ENCODE data around the gene CADM4. TPM values are rescaled to one million over a fixed set of nuclear protein-coding genes. Genes with fewer than 3 reads are reported as not detected.
"Not testable (repeated sequence)": the region's sequence is repeated elsewhere in the genome, so short reads cannot be mapped to it uniquely, and the experiment has no call there.

CADM4 gene
- polyA plus RNA-seq, 3 donors: 1.9 to 7.1 (median 4.2) TPM

DNA sequence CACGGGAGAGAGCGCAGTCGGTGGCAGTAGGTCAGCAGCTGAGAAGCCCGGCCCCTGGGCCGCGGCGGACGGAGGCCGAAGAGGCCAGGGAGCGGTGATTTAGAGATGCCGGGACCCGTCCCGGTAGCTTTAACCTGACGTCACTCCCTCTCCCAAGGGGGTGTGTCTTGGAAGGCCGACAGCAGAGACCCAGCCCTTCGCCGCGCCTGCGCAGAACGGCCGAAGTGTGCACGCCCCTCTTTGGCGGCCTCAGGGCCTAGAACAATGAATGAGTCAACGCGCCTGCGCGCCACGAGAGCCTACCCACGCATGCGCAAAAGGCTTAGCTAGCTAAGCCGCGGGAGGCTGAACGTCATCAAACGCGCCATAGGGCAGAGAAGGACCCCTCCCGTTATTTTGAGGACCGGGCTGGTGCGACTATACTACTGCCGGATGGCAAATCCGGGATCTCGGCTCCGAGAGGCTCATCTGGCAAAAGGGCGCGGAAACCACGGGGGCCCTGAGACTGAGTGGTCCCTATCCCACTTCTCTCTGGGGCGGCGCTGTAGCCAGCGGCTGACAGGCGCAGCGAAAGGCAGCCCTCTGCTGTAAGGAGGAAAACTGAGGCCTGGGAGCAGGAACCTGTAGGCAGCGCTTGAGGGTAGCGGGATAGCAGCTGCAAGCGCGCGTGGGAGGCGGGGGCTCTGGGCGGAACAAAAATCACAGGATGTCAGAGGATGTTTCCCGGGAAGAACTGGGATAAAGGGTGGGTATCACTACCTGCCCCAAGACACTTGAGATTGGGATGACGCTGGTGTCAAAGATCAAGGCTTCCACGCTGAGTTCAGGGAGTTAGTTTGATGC lies 43.4 kb downstream of the CADM4 start, which contains the start of the genes IRGQ and ZNF576:
Gene IRGQ, minus strand, starts transcription at position 136 of the 843 bp plus-strand sequence. CDS start 796 bp downstream, outside the sequence.
Gene ZNF576, plus strand, starts transcription at position 597 of the 843 bp plus-strand sequence. CDS start 514 bp downstream, outside the sequence.
- WGBS, 3 donors: 0 to 1% (median 0%) methylated on average over 60 of the region's 60 CpGs

DNA sequence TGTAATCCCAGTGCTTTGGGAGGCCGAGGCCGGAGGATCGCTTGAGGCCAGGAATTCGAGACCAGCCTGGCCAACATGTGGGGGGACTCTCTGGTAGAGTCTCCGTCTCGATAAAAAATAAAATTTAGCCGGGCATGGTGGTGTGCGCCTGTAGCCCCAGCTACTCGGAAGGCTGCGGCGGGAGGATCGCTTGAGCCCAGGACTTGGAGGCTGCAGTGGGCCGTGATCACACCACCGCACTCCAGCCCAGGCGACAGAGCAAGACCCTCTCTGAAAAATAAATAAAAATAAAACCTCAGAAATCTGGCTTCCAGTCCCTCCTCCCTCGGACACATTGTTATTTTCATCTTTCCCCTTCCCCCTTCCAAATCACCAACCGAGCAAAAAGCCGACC lies 44.0 kb downstream of the CADM4 start:
- H3K27ac ChIP-seq (ENCODE audit: low read depth, low read length): no peak overlapping the region
- WGBS, 3 donors: 1 to 4% (median 1%) methylated on average over 18 of the region's 18 CpGs

More for the DNA sequence above, 43.4 kb downstream of the CADM4 start, which contains the start of the genes IRGQ and ZNF576:
- H3K27ac ChIP-seq (ENCODE audit: low read depth, low read length): peak within 1 kb of the TSS; percentile 85

- WGBS, 3 donors: 1 to 2% (median 1%) methylated on average over 60 to 64 of the region's 64 CpGs
- no peak overlapping the region for H3K27ac ChIP-seq (ENCODE audit: low read depth, low read length)
Measured at GRCh38 chr19:43594710-43595604, 44.7 kb downstream of the CADM4 start.

GRCh38 chr19:43594081-43594697 lies 45.5 kb downstream of the CADM4 start:
- WGBS, 3 donors: 86 to 92% (median 92%) methylated on average over 10 of the region's 10 CpGs
- no peak overlapping the region for H3K27ac ChIP-seq (ENCODE audit: low read depth, low read length)

DNA sequence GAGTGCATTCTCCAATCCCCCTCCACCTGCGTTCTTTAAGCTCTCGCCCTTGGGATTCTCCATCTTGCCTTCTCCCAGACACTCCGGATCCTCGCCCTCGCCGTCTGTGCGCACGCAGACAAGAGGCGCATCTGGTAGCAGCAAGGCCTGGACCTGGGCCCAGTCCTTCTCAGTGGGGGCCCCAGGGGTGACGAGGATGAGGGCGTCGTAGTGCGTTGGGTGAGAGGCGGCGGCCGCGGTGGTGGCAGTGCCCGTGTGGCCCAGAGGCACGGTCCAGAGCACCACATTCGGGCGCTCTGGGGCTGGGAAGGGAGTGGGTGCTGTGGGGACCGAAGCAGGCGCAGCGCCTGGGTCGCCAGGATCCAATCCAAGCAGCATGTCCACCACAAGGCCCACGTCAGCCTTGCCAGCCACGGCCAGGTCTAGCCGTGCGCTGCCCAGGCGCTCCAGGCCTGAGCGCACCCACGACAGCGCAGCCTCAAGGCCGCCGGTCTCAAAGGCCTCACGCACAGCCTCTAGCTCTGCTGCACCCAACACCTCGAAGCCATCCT lies 46.8 kb downstream of the CADM4 start:
- 95 to 97% (median 96%) methylated on average over 33 to 37 of the region's 37 CpGs for WGBS, 3 donors
- H3K27ac ChIP-seq (ENCODE audit: low read depth, low read length): no peak overlapping the region

DNA sequence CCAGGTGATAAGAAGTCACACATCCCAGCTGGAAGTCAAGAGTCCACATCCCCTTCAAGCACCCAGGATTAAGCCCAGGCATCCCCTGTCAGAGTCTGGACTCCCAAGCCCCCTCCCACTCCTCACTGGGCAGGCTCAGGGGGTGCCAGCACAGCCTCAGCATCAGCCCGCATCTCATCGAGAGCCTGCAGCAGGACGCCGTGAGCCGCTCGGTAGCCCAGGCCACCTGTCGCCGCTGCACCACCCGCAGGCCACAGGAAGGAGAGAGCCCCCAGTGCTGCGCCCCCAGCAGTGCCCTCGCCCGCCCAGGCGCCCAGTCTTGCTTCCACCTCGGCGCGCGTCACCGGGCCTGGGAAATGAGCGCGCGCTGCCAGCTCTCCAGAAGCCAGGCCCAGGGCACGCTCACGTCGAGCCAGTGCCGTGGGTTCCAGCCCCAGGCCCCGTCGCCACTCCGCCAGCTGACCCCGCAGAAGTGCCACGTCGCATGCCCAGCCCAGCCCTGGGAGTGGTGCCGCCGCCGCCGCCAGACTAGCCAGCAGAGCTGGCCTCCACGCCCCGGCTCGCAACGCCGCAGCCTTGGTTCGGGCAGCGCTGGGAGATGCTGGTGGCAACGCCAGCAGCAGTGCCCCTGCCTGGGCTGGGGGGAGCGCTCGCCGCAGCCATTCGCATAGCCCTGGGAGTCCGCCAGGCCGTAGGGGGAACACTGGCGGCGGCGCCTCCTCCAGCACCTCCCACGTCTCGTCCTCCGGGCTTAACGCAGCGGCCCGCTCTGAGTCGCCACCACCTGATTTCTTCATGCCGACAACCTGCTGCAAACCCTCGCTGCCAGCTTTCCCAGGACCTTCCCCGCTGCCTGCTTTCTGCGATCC lies 47.5 kb downstream of the CADM4 start:
- WGBS, 3 donors: 95 to 97% (median 95%) methylated on average over 52 to 63 of the region's 63 CpGs
- no peak overlapping the region for H3K27ac ChIP-seq (ENCODE audit: low read depth, low read length)

DNA sequence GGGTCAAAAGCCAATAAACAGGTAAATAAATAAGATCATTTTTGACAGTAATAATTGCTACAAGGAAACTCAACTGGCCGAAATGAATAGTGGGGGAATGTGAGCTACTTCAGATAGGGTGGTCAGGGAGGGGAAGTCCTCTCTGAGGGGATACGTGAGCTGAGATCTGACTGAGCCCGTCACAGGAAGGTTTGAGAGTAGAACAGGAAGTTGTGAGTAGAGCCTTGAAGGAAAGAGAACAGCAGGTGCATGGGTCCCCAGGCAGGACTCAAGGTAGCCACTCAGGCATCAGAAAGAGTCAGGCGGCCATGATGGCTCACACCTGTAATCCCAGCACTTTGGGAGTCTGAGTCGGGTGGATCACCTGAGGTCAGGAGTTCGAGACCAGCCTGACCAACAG lies 50.0 kb downstream of the CADM4 start:
- H3K27ac ChIP-seq (ENCODE audit: low read depth, low read length): no peak overlapping the region
- 70 to 84% (median 70%) methylated on average over 6 of the region's 6 CpGs for WGBS, 3 donors

GRCh38 chr19:43589277-43589676 lies 50.4 kb downstream of the CADM4 start:
- 87 to 89% (median 88%) methylated on average over 5 of the region's 5 CpGs for WGBS, 3 donors
- no peak overlapping the region for H3K27ac ChIP-seq (ENCODE audit: low read depth, low read length)

DNA sequence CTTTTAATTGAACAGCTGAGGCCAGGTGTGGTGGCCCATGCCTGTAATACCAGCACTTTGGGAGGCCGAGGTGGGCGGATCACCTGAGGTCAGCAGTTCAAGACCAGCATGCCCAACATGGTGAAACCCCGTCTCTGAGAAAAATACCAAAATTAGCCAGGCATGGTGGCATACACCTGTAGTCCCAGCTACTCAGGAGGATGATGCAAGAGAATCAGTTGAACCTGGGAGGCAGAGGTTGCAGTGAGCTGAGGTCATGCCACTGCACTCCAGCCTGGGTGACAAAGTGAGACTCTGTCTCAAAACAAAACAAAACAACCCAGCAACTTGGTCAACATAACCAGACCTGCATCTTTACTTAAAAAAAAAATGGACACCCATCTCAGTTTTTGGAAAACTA lies 52.6 kb downstream of the CADM4 start:
- 96 to 100% (median 97%) methylated on average over 3 of the region's 3 CpGs for WGBS, 3 donors
- not testable (repeated sequence) for H3K27ac ChIP-seq (ENCODE audit: low read depth, low read length)

DNA sequence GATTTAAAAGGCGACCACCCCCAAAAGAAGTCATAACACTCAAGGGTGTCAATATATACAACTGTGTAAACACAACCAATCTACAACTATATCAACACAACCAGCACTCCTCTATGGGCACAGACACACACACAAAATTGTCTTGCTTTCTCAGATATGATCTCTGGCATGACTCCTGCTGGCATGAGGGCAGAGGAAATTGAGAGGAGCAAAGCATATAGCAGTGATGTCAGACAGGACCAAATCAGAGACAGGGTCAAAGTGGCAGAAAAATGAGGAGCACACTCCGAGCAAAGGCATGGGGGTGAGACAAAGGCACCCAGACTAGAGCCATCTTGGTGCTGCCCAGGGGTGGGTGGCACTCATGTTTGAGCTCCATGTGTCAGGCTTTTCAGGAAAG lies 53.3 kb downstream of the CADM4 start:
- no peak overlapping the region for H3K27ac ChIP-seq (ENCODE audit: low read depth, low read length)
- WGBS, 3 donors: 70 to 94% (median 87%) methylated on average over 2 of the region's 2 CpGs

DNA sequence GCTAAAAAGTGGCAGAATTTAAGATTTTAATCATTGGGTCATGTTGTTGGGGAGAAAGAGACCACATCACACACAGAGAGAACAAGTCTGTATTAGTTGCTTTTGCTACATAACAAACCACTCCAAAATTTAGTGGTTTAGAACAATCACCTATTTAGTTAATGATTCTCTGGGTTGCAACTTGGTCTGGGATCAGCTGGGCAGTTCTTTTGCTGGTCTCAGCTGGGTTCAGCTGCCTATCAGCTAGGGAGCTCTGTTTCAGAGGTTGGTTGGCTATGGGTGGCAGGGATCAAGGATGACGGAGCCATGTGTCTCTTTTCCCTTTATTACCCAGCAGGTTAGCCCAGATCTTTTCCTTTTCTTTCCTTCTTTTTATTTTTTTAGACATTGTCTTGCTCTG lies 55.2 kb downstream of the CADM4 start:
- no peak overlapping the region for H3K27ac ChIP-seq (ENCODE audit: low read depth, low read length)
- WGBS, 3 donors: 64 to 98% (median 96%) methylated on average over 1 of the region's 1 CpG

- WGBS, 3 donors: 87 to 97% (median 92%) methylated on average over 2 of the region's 2 CpGs
- no peak overlapping the region for H3K27ac ChIP-seq (ENCODE audit: low read depth, low read length)
Measured at GRCh38 chr19:43582495-43582894, 57.2 kb downstream of the CADM4 start.

DNA sequence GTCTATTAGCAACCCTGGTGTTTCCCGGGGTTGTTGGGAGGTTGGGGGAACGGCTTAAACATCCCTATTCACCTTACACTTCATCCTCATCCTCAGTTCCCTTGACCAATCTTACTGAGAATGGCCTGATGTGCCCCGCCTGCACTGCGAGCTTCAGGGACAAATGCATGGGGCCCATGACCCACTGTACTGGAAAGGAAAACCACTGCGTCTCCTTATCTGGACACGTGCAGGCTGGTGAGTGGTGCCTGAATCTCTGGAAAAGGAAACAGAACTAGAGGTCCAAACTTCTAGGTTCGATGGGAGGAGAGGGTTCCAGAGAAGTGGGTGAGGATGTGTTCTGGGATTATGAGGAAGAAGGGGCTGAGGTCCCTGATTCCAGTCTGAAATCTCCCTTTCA lies 58.2 kb downstream of the CADM4 start:
- whole genome bisulfite sequencing, 3 donors: 56 to 71% (median 63%) methylated on average over 7 of the region's 7 CpGs

DNA sequence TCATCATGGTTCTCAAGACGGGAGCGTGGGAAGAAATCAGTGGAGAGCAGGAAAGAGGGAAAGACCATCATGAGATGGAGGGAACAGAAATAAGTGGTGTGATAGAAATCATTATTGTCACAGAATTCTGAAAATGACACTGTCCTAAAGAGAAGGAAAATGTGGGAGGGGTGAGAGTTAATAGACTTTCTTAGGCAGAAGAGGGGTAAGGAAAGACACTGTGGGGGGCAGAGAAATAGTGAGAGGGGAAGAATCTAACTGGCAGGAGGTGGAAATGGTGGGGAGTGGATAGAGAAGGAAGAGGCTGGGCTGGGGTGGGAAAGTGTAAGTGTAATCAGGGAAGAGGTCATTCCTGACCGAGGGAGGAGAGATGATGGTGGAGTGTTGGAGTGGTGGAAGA lies 60.9 kb downstream of the CADM4 start:
- H3K27ac ChIP-seq (ENCODE audit: low read depth, low read length): no peak overlapping the region
- WGBS, 3 donors: 71 to 86% (median 81%) methylated on average over 3 of the region's 3 CpGs

More for the DNA sequence above, 58.2 kb downstream of the CADM4 start:
- H3K27ac ChIP-seq (ENCODE audit: low read depth, low read length): no peak overlapping the region

- 61 to 70% (median 69%) methylated on average over 37 of the region's 37 CpGs for WGBS, 3 donors
- no peak overlapping the region for H3K27ac ChIP-seq (ENCODE audit: low read depth, low read length)
Measured at GRCh38 chr19:43575955-43576878, 63.4 kb downstream of the CADM4 start.

- 0 to 1% (median 0%) methylated on average over 51 of the region's 51 CpGs for WGBS, 3 donors
- no peak within 1 kb of the TSS for H3K27ac ChIP-seq (ENCODE audit: low read depth, low read length)
Measured at GRCh38 chr19:43575156-43575950, 64.3 kb downstream of the CADM4 start, which contains the start of the genes PINLYP and XRCC1. Gene PINLYP, plus strand, starts transcription at chr19:43575801. Its CDS starts 1,391 bp downstream, at chr19:43577192. Gene XRCC1, minus strand, starts transcription at chr19:43575527. Its CDS starts 69 bp downstream, at chr19:43575458.

All from adipose tissue (tissue), 3 donors.